CD4-positive, alpha-beta T cell (primary cell): ENCODE results near the gene YARS1. TPM values are rescaled to one million over a fixed set of nuclear protein-coding genes. Genes with fewer than 3 reads are reported as not detected.

Source experiments
- ATAC-seq: fragments of 200-7000 bp; cut with Tn5 transposase; one replicate; pipeline ENCODE4 v1.10.0; 2022; ENCODE audit warnings: mild to moderate bottlenecking; ENCODE audit not compliant: poor library complexity
- CTCF ChIA-PET: fragments of 350-600 bp; sonication (Branson Sonifier 250); formaldehyde crosslinking; loops from one replicate; lab custom pipeline; 2021; ENCODE audit warnings: antibody characterized with exemption, inconsistent platforms; lab: Charles Lee
- POLR2A ChIA-PET: fragments of 350-600 bp; sonication (Branson Sonifier 250); formaldehyde crosslinking; loops from one replicate; lab custom pipeline; 2021; ENCODE audit warnings: antibody characterized with exemption, inconsistent platforms; lab: Charles Lee
- DNase-seq, 14 experiments: peaks; one replicate each; pipeline ENCODE4 v3.0.0-alpha.2; 2013 to 2020; ENCODE audit warnings: mixed read lengths in 2 of 14
- H3K27ac ChIP-seq, 2 donors: one replicate each; pipeline versions ENCODE4 v1.5.1 to v1.7.0; 2013; ENCODE audit warnings: low read length in 2 of 2, low read depth in 1 of 2, mild to moderate bottlenecking in 1 of 2
- H3K27me3 ChIP-seq, 2 experiments: 1 replicate in 1 of 2; 2 replicates in 1 of 2; pipeline versions ENCODE4 v1.6.1 to v1.7.0; 2013; ENCODE audit warnings: low read length in 2 of 2, control low read depth in 1 of 2, mild to moderate bottlenecking in 1 of 2, moderate library complexity in 1 of 2; ENCODE audit not compliant: insufficient read depth in 2 of 2, control insufficient read depth in 1 of 2
- H3K36me3 ChIP-seq: one replicate; pipeline ENCODE4 v1.6.1; 2013; ENCODE audit warnings: low read length, control low read depth; ENCODE audit not compliant: insufficient read depth
- H3K4me1 ChIP-seq: one replicate; pipeline ENCODE4 v1.6.1; 2013; ENCODE audit warnings: low read length, control low read depth; ENCODE audit not compliant: insufficient read depth
- H3K4me3 ChIP-seq: one replicate; pipeline ENCODE4 v1.5.1; 2013; ENCODE audit warnings: mild to moderate bottlenecking, low read length, moderate library complexity
- H3K9me3 ChIP-seq, 2 experiments: 1 replicate in 1 of 2; 2 replicates in 1 of 2; pipeline versions ENCODE4 v1.6.1 to v1.7.0; 2013; ENCODE audit warnings: low read length in 2 of 2, mild to moderate bottlenecking in 2 of 2, control low read depth in 1 of 2, moderate library complexity in 1 of 2; ENCODE audit not compliant: control insufficient read depth in 1 of 2, insufficient read depth in 1 of 2
- H3K27ac Mint-ChIP-seq: one replicate; pipeline ENCODE4 v1.8.0; 2020; ENCODE audit warnings: mixed read lengths
- H3K27me3 Mint-ChIP-seq: one replicate; pipeline ENCODE4 v1.8.0; 2021; ENCODE audit warnings: mixed read lengths
- H3K36me3 Mint-ChIP-seq: one replicate; pipeline ENCODE4 v1.8.0; 2021; ENCODE audit warnings: low read depth, mixed read lengths
- H3K4me1 Mint-ChIP-seq: one replicate; pipeline ENCODE4 v1.8.0; 2021; ENCODE audit warnings: low read depth, mixed read lengths
- H3K4me3 Mint-ChIP-seq: one replicate; pipeline ENCODE4 v1.8.0; 2020; ENCODE audit warnings: mild to moderate bottlenecking, mixed read lengths
- H3K9me3 Mint-ChIP-seq: one replicate; pipeline ENCODE4 v1.8.0; 2020; ENCODE audit warnings: mixed read lengths
- CTCF ChIP-seq: fragments of 200-600 bp; IDR thresholded peaks from one replicate; pipeline ENCODE4 v1.8.0; 2022; ENCODE audit warnings: antibody characterized with exemption, mild to moderate bottlenecking
- intact Hi-C, 2 experiments: fragments of 100-400 bp; cut with DNase I in 1 of 2; cut with micrococcal nuclease in 1 of 2; formaldehyde crosslinking; loops; one replicate each; pipeline versions ENCODE4 v1.15.1 to v1.9.0; 2023 to 2025; cut with DNase I, micrococcal nuclease
- total RNA-seq, 174 experiments: library from RNA in 2 of 174; stranded (reverse) in 2 of 174; gene quantifications; one replicate each; pipeline ENCODE4 v1.2.3 and lab custom pipeline; 2021 to 2026

The YARS1 gene
- total RNA-seq, 2 experiments from 2014 or later = 67.6 to 73.2 TPM

- Mint-ChIP-seq H3K27me3 (no peaks in the 10 kb centered on the region), H3K27ac (no peak overlapping the region), H3K36me3 (peaks cover 69% of the 10 kb centered on the region), H3K9me3 (no peaks in the 10 kb centered on the region), H3K4me1 (no peaks in the 10 kb centered on the region), H3K4me3 (no peak overlapping the region)
- peaks cover 43% of the 10 kb centered on the region for H3K36me3 ChIP-seq
- H3K4me3 ChIP-seq = no peak overlapping the region
- no peaks in the 10 kb centered on the region for H3K9me3 ChIP-seq
- H3K27me3 ChIP-seq = no peaks in the 10 kb centered on the region
- POLR2A ChIA-PET = no interaction called here
- ATAC-seq (no peak), DNase-seq (no peak)
- no peaks in the 10 kb centered on the region for H3K4me1 ChIP-seq
- intact Hi-C loops = no loop called here
- no peak overlapping the region for H3K27ac ChIP-seq
- TF ChIP-seq CTCF = no peak
- CTCF ChIA-PET = interaction anchor here (1.1 kb wide), 1 partner anchor 12 kb away, joined by 3 read pairs; no protein-coding TSS in a partner anchor
Observed at GRCh38 chr1:32860566-32860965, 43.4 kb upstream of the YARS1 start.

- no peak for ATAC-seq
- intact Hi-C loops = no loop called here
- Histone ChIP-seq H3K27me3 (no peaks in the 10 kb centered on the region), H3K36me3 (peaks cover 49% of the 10 kb centered on the region), H3K27ac (no peak overlapping the region), H3K4me1 (no peaks in the 10 kb centered on the region), H3K4me3 (no peak overlapping the region), H3K9me3 (no peaks in the 10 kb centered on the region)
- ChIA-PET POLR2A (no interaction called here), CTCF (interaction anchor here (1.1 kb wide), 1 partner anchor 12 kb away, joined by 3 read pairs; no protein-coding TSS in a partner anchor)
- peaks cover 76% of the 10 kb centered on the region for H3K36me3 Mint-ChIP-seq
- no peaks in the 10 kb centered on the region for H3K27me3 Mint-ChIP-seq
- no peak for DNase-seq
- no peak overlapping the region for H3K4me3 Mint-ChIP-seq
- no peak for TF ChIP-seq CTCF
- H3K4me1 Mint-ChIP-seq = no peaks in the 10 kb centered on the region
- no peak overlapping the region for H3K27ac Mint-ChIP-seq
- H3K9me3 Mint-ChIP-seq = no peaks in the 10 kb centered on the region
Observed at GRCh38 chr1:32859915-32860314, 42.8 kb upstream of the YARS1 start.

- Histone ChIP-seq H3K27me3 (no peaks in the 10 kb centered on the region), H3K9me3 (no peaks in the 10 kb centered on the region), H3K27ac (no peak overlapping the region), H3K4me3 (no peak overlapping the region), H3K36me3 (peaks cover 60% of the 10 kb centered on the region), H3K4me1 (no peaks in the 10 kb centered on the region)
- Mint-ChIP-seq H3K4me1 (no peaks in the 10 kb centered on the region), H3K36me3 (peaks cover 83% of the 10 kb centered on the region), H3K27ac (no peak overlapping the region), H3K4me3 (no peak overlapping the region), H3K9me3 (no peaks in the 10 kb centered on the region), H3K27me3 (no peaks in the 10 kb centered on the region)
- POLR2A ChIA-PET = no interaction called here
- intact Hi-C loops = no loop called here
- no peak for TF ChIP-seq CTCF
- CTCF ChIA-PET = interaction anchor here (0.9 kb wide), 1 partner anchor 147 kb away, joined by 3 read pairs; no protein-coding TSS in a partner anchor
- no peak for DNase-seq
- ATAC-seq = no peak
Observed at GRCh38 chr1:32858791-32859190, 41.6 kb upstream of the YARS1 start.
